ENCODE data around the gene OCA2.

The OCA2 gene

GRCh38 chr15:28111543-28111942 lies 12.4 kb upstream of the OCA2 start:
- H3K9me2 ChIP-seq (ENCODE audit: low read depth, low read length), result no peaks in the 10 kb centered on the region
- peaks cover 44% of the 10 kb centered on the region for H3K36me3 ChIP-seq (ENCODE audit: insufficient read depth, low read length)
- H3K27me3 ChIP-seq (ENCODE audit: insufficient read depth, low read length), result no peaks in the 10 kb centered on the region
- H3K9ac ChIP-seq (ENCODE audit: low read length), result no peak overlapping the region
- H3K4me1 ChIP-seq (ENCODE audit: insufficient read depth, low read length, severe bottlenecking), result no peaks in the 10 kb centered on the region
- TF ChIP-seq CTCF (IDR thresholded peaks at IDR 0.05; ENCODE audit: low read length) (no peak), EZH2 (IDR thresholded peaks at IDR 0.05; ENCODE audit: borderline replicate concordance, low read length) (no peak)
- H3K79me2 ChIP-seq (ENCODE audit: insufficient read depth, low read length), result no peaks in the 10 kb centered on the region
- H3K27ac ChIP-seq (ENCODE audit: low read depth, low read length, poor library complexity, severe bottlenecking), result no peak overlapping the region
- H2AFZ ChIP-seq (ENCODE audit: low read length), result no peak overlapping the region
- no peaks in the 10 kb centered on the region for H3K9me3 ChIP-seq (ENCODE audit: low read length)
- no peak overlapping the region for H3K4me2 ChIP-seq (ENCODE audit: low read length)
- no peaks in the 10 kb centered on the region for H4K20me1 ChIP-seq (ENCODE audit: insufficient read depth, low read length)
- no peaks in the 10 kb centered on the region for H3F3A ChIP-seq (ENCODE audit: insufficient read depth, low read length)
- no peak overlapping the region for H3K4me3 ChIP-seq (ENCODE audit: low read depth, low read length, poor library complexity, severe bottlenecking)

GRCh38 chr15:28110481-28110881 lies 11.4 kb upstream of the OCA2 start:
- Histone ChIP-seq H3K9me2 (ENCODE audit: low read depth, low read length) (no peaks in the 10 kb centered on the region), H2AFZ (ENCODE audit: low read length) (no peak overlapping the region), H3K9ac (ENCODE audit: low read length) (no peak overlapping the region), H3K79me2 (ENCODE audit: insufficient read depth, low read length) (no peaks in the 10 kb centered on the region), H3K4me2 (ENCODE audit: low read length) (no peak overlapping the region), H3K9me3 (ENCODE audit: low read length) (no peaks in the 10 kb centered on the region), H3K4me1 (ENCODE audit: insufficient read depth, low read length, severe bottlenecking) (no peaks in the 10 kb centered on the region), H3K27ac (ENCODE audit: low read depth, low read length, poor library complexity, severe bottlenecking) (no peak overlapping the region), H3K4me3 (ENCODE audit: low read depth, low read length, poor library complexity, severe bottlenecking) (no peak overlapping the region), H3F3A (ENCODE audit: insufficient read depth, low read length) (no peaks in the 10 kb centered on the region), H3K27me3 (ENCODE audit: insufficient read depth, low read length) (no peaks in the 10 kb centered on the region), H3K36me3 (ENCODE audit: insufficient read depth, low read length) (peaks cover 41% of the 10 kb centered on the region), H4K20me1 (ENCODE audit: insufficient read depth, low read length) (no peaks in the 10 kb centered on the region)
- TF ChIP-seq EZH2 (IDR thresholded peaks at IDR 0.05; ENCODE audit: borderline replicate concordance, low read length) (no peak), CTCF (IDR thresholded peaks at IDR 0.05; ENCODE audit: low read length) (no peak)

- H2AFZ ChIP-seq (ENCODE audit: low read length), result no peak overlapping the region
- no peak overlapping the region for H3K9ac ChIP-seq (ENCODE audit: low read length)
- H3K27me3 ChIP-seq (ENCODE audit: insufficient read depth, low read length), result no peaks in the 10 kb centered on the region
- peaks cover 38% of the 10 kb centered on the region for H3K36me3 ChIP-seq (ENCODE audit: insufficient read depth, low read length)
- H4K20me1 ChIP-seq (ENCODE audit: insufficient read depth, low read length), result no peaks in the 10 kb centered on the region
- no peak overlapping the region for H3K27ac ChIP-seq (ENCODE audit: low read depth, low read length, poor library complexity, severe bottlenecking)
- TF ChIP-seq EZH2 (IDR thresholded peaks at IDR 0.05; ENCODE audit: borderline replicate concordance, low read length) (no peak), CTCF (IDR thresholded peaks at IDR 0.05; ENCODE audit: low read length) (no peak)
- no peaks in the 10 kb centered on the region for H3K9me3 ChIP-seq (ENCODE audit: low read length)
- no peaks in the 10 kb centered on the region for H3F3A ChIP-seq (ENCODE audit: insufficient read depth, low read length)
- H3K79me2 ChIP-seq (ENCODE audit: insufficient read depth, low read length), result no peaks in the 10 kb centered on the region
- no peak overlapping the region for H3K4me3 ChIP-seq (ENCODE audit: low read depth, low read length, poor library complexity, severe bottlenecking)
- no peaks in the 10 kb centered on the region for H3K4me1 ChIP-seq (ENCODE audit: insufficient read depth, low read length, severe bottlenecking)
- H3K9me2 ChIP-seq (ENCODE audit: low read depth, low read length), result no peaks in the 10 kb centered on the region
- no peak overlapping the region for H3K4me2 ChIP-seq (ENCODE audit: low read length)
Observed at GRCh38 chr15:28109626-28110455, 10.7 kb upstream of the OCA2 start.
